Liver (tissue), 9 donors: ENCODE data around the gene IL32. TPM values are rescaled to one million over a fixed set of nuclear protein-coding genes. Genes with fewer than 3 reads are reported as not detected.
A peak's percentile ranks its signal among the peaks of the same experiment; 100 is the strongest.

Source experiments
- DNase-seq: peaks from one replicate; pipeline ENCODE4 v3.0.0-alpha.2; 2017; ENCODE audit warnings: low spot score
- H3K27ac ChIP-seq, 2 donors: one replicate each; pipeline ENCODE4 v1.7.0; 2013; ENCODE audit warnings: inconsistent platforms in 2 of 2, low read length in 2 of 2, control low read depth in 1 of 2, low read depth in 1 of 2, mild to moderate bottlenecking in 1 of 2
- H3K27me3 ChIP-seq, 4 donors: one replicate each; pipeline versions ENCODE4 v1.6.1 to v1.7.0; 2013; ENCODE audit warnings: low read length in 3 of 4, inconsistent platforms in 1 of 4, mild to moderate bottlenecking in 1 of 4, moderate library complexity in 1 of 4; ENCODE audit not compliant: control insufficient read depth in 4 of 4, insufficient read depth in 4 of 4
- H3K36me3 ChIP-seq, 4 donors: one replicate each; pipeline versions ENCODE4 v1.6.1 to v1.7.0; 2013; ENCODE audit warnings: low read length in 3 of 4, mild to moderate bottlenecking in 3 of 4, low read depth in 1 of 4, moderate library complexity in 1 of 4; ENCODE audit not compliant: control insufficient read depth in 4 of 4, insufficient read depth in 3 of 4
- H3K4me1 ChIP-seq, 4 donors: one replicate each; pipeline versions ENCODE4 v1.6.1 to v1.7.0; 2013; ENCODE audit warnings: low read length in 3 of 4, mild to moderate bottlenecking in 3 of 4, moderate library complexity in 1 of 4; ENCODE audit not compliant: control insufficient read depth in 4 of 4, insufficient read depth in 4 of 4
- H3K4me3 ChIP-seq, 3 donors: one replicate each; pipeline versions ENCODE4 v1.6.1 to v1.7.0; 2013; ENCODE audit warnings: low read length in 3 of 3, control low read depth in 1 of 3, low read depth in 1 of 3, mild to moderate bottlenecking in 1 of 3
- H3K9ac ChIP-seq, 2 donors: one replicate each; pipeline ENCODE4 v1.7.0; 2013; ENCODE audit warnings: low read length in 2 of 2, mild to moderate bottlenecking in 2 of 2, moderate library complexity in 2 of 2, control low read depth in 1 of 2, low read depth in 1 of 2
- H3K9me3 ChIP-seq, 4 donors: one replicate each; pipeline versions ENCODE4 v1.6.1 to v1.7.0; 2013; ENCODE audit warnings: low read length in 3 of 4; ENCODE audit not compliant: control insufficient read depth in 4 of 4
- EGR1 ChIP-seq, 2 donors: IDR thresholded peaks; 2 replicates each; pipeline ENCODE4 v1.6.1; 2016 to 2018; ENCODE audit warnings: antibody characterized with exemption in 2 of 2, low read depth in 2 of 2
- FOXA2 ChIP-seq: IDR thresholded peaks from 2 replicates; pipeline ENCODE4 v1.6.1; 2016; ENCODE audit warnings: antibody characterized with exemption
- GABPA ChIP-seq, 2 donors: IDR thresholded peaks in 1 of 2; conservative IDR thresholded peaks in 1 of 2; 2 replicates each; pipeline ENCODE4 v1.6.1; 2016; ENCODE audit warnings: antibody characterized with exemption in 2 of 2, mild to moderate bottlenecking in 1 of 2, moderate library complexity in 1 of 2
- HNF4A ChIP-seq, 2 donors: conservative IDR thresholded peaks; 2 replicates each; pipeline ENCODE4 v1.6.1; 2016; ENCODE audit warnings: antibody characterized with exemption in 2 of 2, mild to moderate bottlenecking in 2 of 2
- NR2F2 ChIP-seq: IDR thresholded peaks from 2 replicates; pipeline ENCODE4 v1.6.1; 2016; ENCODE audit warnings: antibody characterized with exemption
- RAD21 ChIP-seq, 2 donors: IDR thresholded peaks; 2 replicates each; pipeline ENCODE4 v1.6.1; 2016; ENCODE audit warnings: antibody characterized with exemption in 2 of 2, mild to moderate bottlenecking in 2 of 2
- REST ChIP-seq: IDR thresholded peaks from 2 replicates; pipeline ENCODE4 v1.6.1; 2016; ENCODE audit warnings: antibody characterized with exemption, mild to moderate bottlenecking
- RXRA ChIP-seq, 2 donors: IDR thresholded peaks; 2 replicates each; pipeline ENCODE4 v1.6.1; 2017 to 2018; ENCODE audit warnings: antibody characterized with exemption in 2 of 2, mild to moderate bottlenecking in 1 of 2
- SP1 ChIP-seq: IDR thresholded peaks from 2 replicates; pipeline ENCODE4 v1.6.1; 2018; ENCODE audit warnings: antibody characterized with exemption, mild to moderate bottlenecking
- WGBS: extraction: QIAGEN DNeasy Blood & Tissue Kit; methylation state at CpG from one replicate; pipeline ENCODE4 v1.1.7; 2013; 5-methylcytosine and 5-hydroxymethylcytosine counted together
- polyA plus RNA-seq, 2 donors: library from polyadenylated mRNA; stranded (reverse) in 1 of 2; unstranded in 1 of 2; fragments of 200-250 nt in 1 of 2; fragments of >200 nt in 1 of 2; fragmentation: Nextera tagmentation in 1 of 2; extraction: Ambion mirVana in 1 of 2; gene quantifications; one replicate each; pipeline versions ENCODE4 v1.2.1 to v1.2.3, GENCODE V29; 2013 to 2015
- total RNA-seq, 2 donors: library from RNA; depleted of rRNA; stranded (reverse); fragments of >200 nt; gene quantifications; one replicate each; pipeline ENCODE4 v1.2.3, GENCODE V29; 2014
- TF ChIP-seq, protein P1 (sequence below): fragments of 150-350 bp; IDR thresholded peaks from 2 replicates; pipeline ENCODE4 v1.5.1; 2017; ENCODE audit warnings: improper control_type of control experiment, low read depth, low read length; ENCODE audit not compliant: missing input control
- TF ChIP-seq, protein P2 (sequence below): IDR thresholded peaks from 2 replicates; pipeline ENCODE4 v1.6.1; 2016; ENCODE audit warnings: antibody characterized with exemption
- donor health status: healthy.
- donor health status: healthy.
- donor health status: healthy.
- donor health status: healthy.
- donor health status: healthy.

The IL32 gene
- total and polyA plus RNA-seq, 4 donors = 8.6 to 328 (median 196) TPM

- WGBS = 69% methylated on average over 18 of the region's 18 CpGs
- DNase-seq = no peak
- no peak overlapping the region for H3K4me3 ChIP-seq
- H3K36me3 ChIP-seq = no peaks in the 10 kb centered on the region
- H3K27ac ChIP-seq = peak overlapping the region; percentile 48 to 63
- TF ChIP-seq, protein P1, sequence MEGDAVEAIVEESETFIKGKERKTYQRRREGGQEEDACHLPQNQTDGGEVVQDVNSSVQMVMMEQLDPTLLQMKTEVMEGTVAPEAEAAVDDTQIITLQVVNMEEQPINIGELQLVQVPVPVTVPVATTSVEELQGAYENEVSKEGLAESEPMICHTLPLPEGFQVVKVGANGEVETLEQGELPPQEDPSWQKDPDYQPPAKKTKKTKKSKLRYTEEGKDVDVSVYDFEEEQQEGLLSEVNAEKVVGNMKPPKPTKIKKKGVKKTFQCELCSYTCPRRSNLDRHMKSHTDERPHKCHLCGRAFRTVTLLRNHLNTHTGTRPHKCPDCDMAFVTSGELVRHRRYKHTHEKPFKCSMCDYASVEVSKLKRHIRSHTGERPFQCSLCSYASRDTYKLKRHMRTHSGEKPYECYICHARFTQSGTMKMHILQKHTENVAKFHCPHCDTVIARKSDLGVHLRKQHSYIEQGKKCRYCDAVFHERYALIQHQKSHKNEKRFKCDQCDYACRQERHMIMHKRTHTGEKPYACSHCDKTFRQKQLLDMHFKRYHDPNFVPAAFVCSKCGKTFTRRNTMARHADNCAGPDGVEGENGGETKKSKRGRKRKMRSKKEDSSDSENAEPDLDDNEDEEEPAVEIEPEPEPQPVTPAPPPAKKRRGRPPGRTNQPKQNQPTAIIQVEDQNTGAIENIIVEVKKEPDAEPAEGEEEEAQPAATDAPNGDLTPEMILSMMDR = peak; percentile 15
- TF ChIP-seq SP1 (peak; percentile 27), GABPA (IDR thresholded peaks at IDR 0.05 in 1 of 2, conservative IDR thresholded peaks at IDR 0.05 in 1 of 2) (no peak), RAD21 (IDR thresholded peaks at IDR 0.05) (peak in 1 of 2 donors; percentile 59), REST (peak; percentile 40), NR2F2 (peak; percentile 100), EGR1 (IDR thresholded peaks at IDR 0.05; ENCODE audit: low read depth in 2 of 2) (no peak)
- H3K27me3 ChIP-seq = no peaks in the 10 kb centered on the region
- H3K9ac ChIP-seq = no peak overlapping the region
- H3K9me3 ChIP-seq = no peaks in the 10 kb centered on the region
- peaks cover 0 to 10% (median 0%) of the 10 kb centered on the region in 4 donors for H3K4me1 ChIP-seq
Observed at GRCh38 chr16:3087243-3088235, 22.1 kb downstream of the IL32 start.

GRCh38 chr16:3088450-3088849, 23.0 kb downstream of the IL32 start:
- WGBS = 83% methylated on average over 7 of the region's 7 CpGs
- Histone ChIP-seq H3K9me3 (no peaks in the 10 kb centered on the region), H3K4me3 (no peak overlapping the region), H3K27me3 (no peaks in the 10 kb centered on the region), H3K9ac (no peak overlapping the region), H3K36me3 (no peaks in the 10 kb centered on the region), H3K4me1 (peaks cover 0 to 10% (median 0%) of the 10 kb centered on the region in 4 donors), H3K27ac (no peak overlapping the region)
- TF ChIP-seq, protein P2, sequence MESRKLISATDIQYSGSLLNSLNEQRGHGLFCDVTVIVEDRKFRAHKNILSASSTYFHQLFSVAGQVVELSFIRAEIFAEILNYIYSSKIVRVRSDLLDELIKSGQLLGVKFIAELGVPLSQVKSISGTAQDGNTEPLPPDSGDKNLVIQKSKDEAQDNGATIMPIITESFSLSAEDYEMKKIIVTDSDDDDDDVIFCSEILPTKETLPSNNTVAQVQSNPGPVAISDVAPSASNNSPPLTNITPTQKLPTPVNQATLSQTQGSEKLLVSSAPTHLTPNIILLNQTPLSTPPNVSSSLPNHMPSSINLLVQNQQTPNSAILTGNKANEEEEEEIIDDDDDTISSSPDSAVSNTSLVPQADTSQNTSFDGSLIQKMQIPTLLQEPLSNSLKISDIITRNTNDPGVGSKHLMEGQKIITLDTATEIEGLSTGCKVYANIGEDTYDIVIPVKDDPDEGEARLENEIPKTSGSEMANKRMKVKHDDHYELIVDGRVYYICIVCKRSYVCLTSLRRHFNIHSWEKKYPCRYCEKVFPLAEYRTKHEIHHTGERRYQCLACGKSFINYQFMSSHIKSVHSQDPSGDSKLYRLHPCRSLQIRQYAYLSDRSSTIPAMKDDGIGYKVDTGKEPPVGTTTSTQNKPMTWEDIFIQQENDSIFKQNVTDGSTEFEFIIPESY = no peak
- TF ChIP-seq RXRA (IDR thresholded peaks at IDR 0.05) (no peak), FOXA2 (no peak), REST (no peak), HNF4A (conservative IDR thresholded peaks at IDR 0.05) (no peak)
- no peak for DNase-seq
